ENCODE data around the gene HSD17B3. TPM values are rescaled to one million over a fixed set of nuclear protein-coding genes. Genes with fewer than 3 reads are reported as not detected.
"Not testable (repeated sequence)": the region's sequence is repeated elsewhere in the genome, so short reads cannot be mapped to it uniquely, and the experiment has no call there.

Gene HSD17B3
- total and polyA plus RNA-seq, 8 donors, result 0.55 to 4.6 (median 2.0) TPM; not detected in 4

- TF ChIP-seq POLR2A (IDR thresholded peaks at IDR 0.05) (no peak), CTCF (IDR thresholded peaks at IDR 0.05) (no peak), POLR2AphosphoS5 (IDR thresholded peaks at IDR 0.05) (no peak), EP300 (IDR thresholded peaks at IDR 0.05) (no peak)
- no peak overlapping the region for H3K4me3 ChIP-seq
- DNase-seq, result no peak
- WGBS, 5 donors, result 73 to 89% (median 77%) methylated on average over 5 of the region's 5 CpGs
- intact Hi-C loops (cut with DNase I; ENCODE audit: low total_unique reads), result no loop called here
- no peaks in the 10 kb centered on the region for H3K9me3 ChIP-seq
- H3K36me3 ChIP-seq, result no peaks in the 10 kb centered on the region
- H3K27me3 ChIP-seq, result no peaks in the 10 kb centered on the region
- H3K27ac ChIP-seq, result no peak overlapping the region
- H3K4me1 ChIP-seq, result no peaks in the 10 kb centered on the region
Measured at GRCh38 chr9:96199006-96199405, 103.0 kb downstream of the HSD17B3 start.

GRCh38 chr9:96195541-96195940 lies 106.4 kb downstream of the HSD17B3 start:
- no peak for TF ChIP-seq EP300 (IDR thresholded peaks at IDR 0.05)
- TF ChIP-seq POLR2A (IDR thresholded peaks at IDR 0.05), result no peak
- TF ChIP-seq POLR2AphosphoS5 (IDR thresholded peaks at IDR 0.05), result no peak
- TF ChIP-seq CTCF (IDR thresholded peaks at IDR 0.05), result no peak
- WGBS, 5 donors, result 78 to 89% (median 83%) methylated on average over 3 of the region's 3 CpGs
- Histone ChIP-seq H3K36me3 (no peaks in the 10 kb centered on the region), H3K9me3 (peaks cover 0 to 4% (median 2%) of the 10 kb centered on the region in 4 donors), H3K27me3 (no peaks in the 10 kb centered on the region), H3K4me3 (no peak overlapping the region), H3K27ac (no peak overlapping the region), H3K4me1 (no peaks in the 10 kb centered on the region)
- DNase-seq, result no peak
- intact Hi-C loops (cut with DNase I; ENCODE audit: low total_unique reads), result no loop called here

GRCh38 chr9:96193236-96193755 lies 108.7 kb downstream of the HSD17B3 start:
- no peak for DNase-seq
- H3K9me3 ChIP-seq, result peaks cover 0 to 16% (median 13%) of the 10 kb centered on the region in 4 donors
- no peaks in the 10 kb centered on the region for H3K4me1 ChIP-seq
- intact Hi-C loops (cut with DNase I; ENCODE audit: low total_unique reads), result no loop called here
- no peaks in the 10 kb centered on the region for H3K27me3 ChIP-seq
- no peak overlapping the region for H3K4me3 ChIP-seq
- no peaks in the 10 kb centered on the region for H3K36me3 ChIP-seq
- H3K27ac ChIP-seq, result no peak overlapping the region
- WGBS, 5 donors, result 79 to 87% (median 85%) methylated on average over 5 of the region's 5 CpGs
- TF ChIP-seq POLR2AphosphoS5 (IDR thresholded peaks at IDR 0.05), result no peak
- TF ChIP-seq POLR2A (IDR thresholded peaks at IDR 0.05), result no peak
- TF ChIP-seq CTCF (IDR thresholded peaks at IDR 0.05), result no peak
- no peak for TF ChIP-seq EP300 (IDR thresholded peaks at IDR 0.05)

GRCh38 chr9:96192710-96193109 lies 109.3 kb downstream of the HSD17B3 start:
- Histone ChIP-seq H3K27me3 (no peaks in the 10 kb centered on the region), H3K27ac (no peak overlapping the region), H3K4me1 (peaks cover 0 to 1% (median 0%) of the 10 kb centered on the region in 4 donors), H3K36me3 (no peaks in the 10 kb centered on the region), H3K4me3 (no peak overlapping the region), H3K9me3 (peaks cover 0 to 16% (median 13%) of the 10 kb centered on the region in 4 donors)
- intact Hi-C loops (cut with DNase I; ENCODE audit: low total_unique reads), result no loop called here
- TF ChIP-seq EP300 (IDR thresholded peaks at IDR 0.05), result no peak
- TF ChIP-seq POLR2A (IDR thresholded peaks at IDR 0.05), result no peak
- no peak for DNase-seq

- intact Hi-C loops (cut with DNase I; ENCODE audit: low total_unique reads), result no loop called here
- no peaks in the 10 kb centered on the region for H3K27me3 ChIP-seq
Measured at GRCh38 chr9:96189995-96190394, 112.0 kb downstream of the HSD17B3 start.

GRCh38 chr9:96189581-96189980 lies 112.4 kb downstream of the HSD17B3 start:
- Histone ChIP-seq H3K9me3 (peaks cover 0 to 19% (median 15%) of the 10 kb centered on the region in 4 donors), H3K4me1 (peaks cover 16 to 23% (median 18%) of the 10 kb centered on the region in 4 donors)
- H3K36me3 ChIP-seq; H3K27me3 ChIP-seq; intact Hi-C loops (cut with DNase I; ENCODE audit: low total_unique reads); H3K4me3 ChIP-seq; DNase-seq; H3K27ac ChIP-seq: not testable (repeated sequence)
- WGBS, 5 donors, result 90 to 100% (median 96%) methylated on average over 2 of the region's 2 CpGs

More at GRCh38 chr9:96189995-96190394, 112.0 kb downstream of the HSD17B3 start:
- Histone ChIP-seq H3K36me3 (no peaks in the 10 kb centered on the region), H3K4me3 (no peak overlapping the region), H3K27ac (no peak overlapping the region), H3K9me3 (peaks cover 0 to 19% (median 15%) of the 10 kb centered on the region in 4 donors), H3K4me1 (peaks cover 16 to 23% (median 18%) of the 10 kb centered on the region in 4 donors)
- 70 to 96% (median 86%) methylated on average over 2 of the region's 2 CpGs for WGBS, 5 donors
- DNase-seq, result no peak
- TF ChIP-seq POLR2A (IDR thresholded peaks at IDR 0.05), result no peak
- TF ChIP-seq EP300 (IDR thresholded peaks at IDR 0.05), result no peak
- no peak for TF ChIP-seq CTCF (IDR thresholded peaks at IDR 0.05)
- TF ChIP-seq POLR2AphosphoS5 (IDR thresholded peaks at IDR 0.05), result no peak
